ENCODE data around the gene CFAP410. TPM values are rescaled to one million over a fixed set of nuclear protein-coding genes. Genes with fewer than 3 reads are reported as not detected.
"Not testable (repeated sequence)": the region's sequence is repeated elsewhere in the genome, so short reads cannot be mapped to it uniquely, and the experiment has no call there.

Gene CFAP410
- total RNA-seq, 2 experiments from 2014 or later: 15.1 to 20.6 TPM

- POLR2A ChIA-PET: no interaction called here
- Histone ChIP-seq H3K9me3 (ENCODE audit: low read length) (no peaks in the 10 kb centered on the region), H4K20me1 (ENCODE audit: insufficient read depth, low read length) (no peaks in the 10 kb centered on the region), H3K9me2 (ENCODE audit: insufficient read depth, low read length) (no peaks in the 10 kb centered on the region), H3K27ac (ENCODE audit: low read depth, low read length, poor library complexity, severe bottlenecking) (no peak overlapping the region), H2AFZ (ENCODE audit: low read length) (no peak overlapping the region), H3K4me1 (ENCODE audit: insufficient read depth, low read length, poor library complexity, severe bottlenecking) (no peaks in the 10 kb centered on the region), H3K79me2 (ENCODE audit: insufficient read depth, low read depth, low read length) (no peaks in the 10 kb centered on the region), H3K36me3 (ENCODE audit: insufficient read depth, low read length) (no peaks in the 10 kb centered on the region), H3K4me2 (ENCODE audit: low read length) (no peak overlapping the region), H3K4me3 (ENCODE audit: low read depth, low read length, poor library complexity, severe bottlenecking) (no peak overlapping the region)
- DNase-seq (ENCODE audit: low spot score): no peak
- CTCF ChIA-PET (ENCODE audit: unreplicated experiment): no interaction called here
- BruUV-seq (replicated peaks): no TSS peak
- no peak for TF ChIP-seq EZH2phosphoT487 (IDR thresholded peaks at IDR 0.05; ENCODE audit: borderline replicate concordance, low read depth, low read length)
- TF ChIP-seq CTCF (conservative IDR thresholded peaks at IDR 0.05; ENCODE audit: low read length): no peak
- intact Hi-C loops (cut with micrococcal nuclease; ENCODE audit: unreplicated experiment): no loop called here
These were observed 53.0 kb downstream of the CFAP410 start for GRCh38 chr21:44286086-44286715.

GRCh38 chr21:44285138-44285992 lies 53.8 kb downstream of the CFAP410 start, which contains the start of gene AIRE:
AIRE (plus strand) TSS chr21:44285876; CDS start chr21:44286007, 131 bp downstream.
- BruUV-seq (replicated peaks): no TSS peak
- Histone ChIP-seq H3K79me2 (ENCODE audit: insufficient read depth, low read depth, low read length) (no peaks in the 10 kb centered on the region), H3K27ac (ENCODE audit: low read depth, low read length, poor library complexity, severe bottlenecking) (no peak within 1 kb of the TSS), H2AFZ (ENCODE audit: low read length) (no peak within 1 kb of the TSS), H3K4me3 (ENCODE audit: low read depth, low read length, poor library complexity, severe bottlenecking) (no peak within 1 kb of the TSS), H3K9me3 (ENCODE audit: low read length) (no peaks in the 10 kb centered on the region), H3K4me2 (ENCODE audit: low read length) (no peak within 1 kb of the TSS), H3K4me1 (ENCODE audit: insufficient read depth, low read length, poor library complexity, severe bottlenecking) (no peaks in the 10 kb centered on the region), H3K9me2 (ENCODE audit: insufficient read depth, low read length) (no peaks in the 10 kb centered on the region), H3K36me3 (ENCODE audit: insufficient read depth, low read length) (no peaks in the 10 kb centered on the region), H4K20me1 (ENCODE audit: insufficient read depth, low read length) (no peaks in the 10 kb centered on the region)
- ChIA-PET POLR2A (no interaction called here), CTCF (ENCODE audit: unreplicated experiment) (no interaction called here)
- TF ChIP-seq EZH2phosphoT487 (IDR thresholded peaks at IDR 0.05; ENCODE audit: borderline replicate concordance, low read depth, low read length) (no peak), CTCF (conservative IDR thresholded peaks at IDR 0.05; ENCODE audit: low read length) (no peak)
- intact Hi-C loops (cut with micrococcal nuclease; ENCODE audit: unreplicated experiment): no loop called here
- DNase-seq (ENCODE audit: low spot score): no peak

GRCh38 chr21:44283948-44284347 lies 55.2 kb downstream of the CFAP410 start:
- Histone ChIP-seq H3K36me3 (ENCODE audit: insufficient read depth, low read length) (no peaks in the 10 kb centered on the region), H3K79me2 (ENCODE audit: insufficient read depth, low read depth, low read length) (no peaks in the 10 kb centered on the region), H3K4me1 (ENCODE audit: insufficient read depth, low read length, poor library complexity, severe bottlenecking) (no peaks in the 10 kb centered on the region), H3K9me2 (ENCODE audit: insufficient read depth, low read length) (no peaks in the 10 kb centered on the region), H4K20me1 (ENCODE audit: insufficient read depth, low read length) (no peaks in the 10 kb centered on the region), H3K4me3 (ENCODE audit: low read depth, low read length, poor library complexity, severe bottlenecking) (no peak overlapping the region), H2AFZ (ENCODE audit: low read length) (no peak overlapping the region), H3K27ac (ENCODE audit: low read depth, low read length, poor library complexity, severe bottlenecking) (no peak overlapping the region), H3K4me2 (ENCODE audit: low read length) (no peak overlapping the region), H3K9me3 (ENCODE audit: low read length) (no peaks in the 10 kb centered on the region)
- TF ChIP-seq EZH2phosphoT487 (IDR thresholded peaks at IDR 0.05; ENCODE audit: borderline replicate concordance, low read depth, low read length): no peak
- no peak for TF ChIP-seq CTCF (conservative IDR thresholded peaks at IDR 0.05; ENCODE audit: low read length)
- CTCF ChIA-PET (ENCODE audit: unreplicated experiment): no interaction called here
- POLR2A ChIA-PET: no interaction called here
- no peak for DNase-seq (ENCODE audit: low spot score)
- no TSS peak for BruUV-seq (replicated peaks)
- intact Hi-C loops (cut with micrococcal nuclease; ENCODE audit: unreplicated experiment): no loop called here

GRCh38 chr21:44283211-44283785 lies 55.9 kb downstream of the CFAP410 start:
- H2AFZ ChIP-seq (ENCODE audit: low read length); H3K4me1 ChIP-seq (ENCODE audit: insufficient read depth, low read length, poor library complexity, severe bottlenecking); CTCF ChIA-PET (ENCODE audit: unreplicated experiment); POLR2A ChIA-PET; H4K20me1 ChIP-seq (ENCODE audit: insufficient read depth, low read length); H3K9me3 ChIP-seq (ENCODE audit: low read length); H3K9me2 ChIP-seq (ENCODE audit: insufficient read depth, low read length); H3K27ac ChIP-seq (ENCODE audit: low read depth, low read length, poor library complexity, severe bottlenecking); H3K36me3 ChIP-seq (ENCODE audit: insufficient read depth, low read length); H3K4me2 ChIP-seq (ENCODE audit: low read length); intact Hi-C loops (cut with micrococcal nuclease; ENCODE audit: unreplicated experiment); H3K4me3 ChIP-seq (ENCODE audit: low read depth, low read length, poor library complexity, severe bottlenecking); DNase-seq (ENCODE audit: low spot score); H3K79me2 ChIP-seq (ENCODE audit: insufficient read depth, low read depth, low read length); BruUV-seq (replicated peaks): not testable (repeated sequence)

All from OCI-LY7 (cell line).